ENCODE results near the gene RASGRF2.

- TF ChIP-seq CTCF (IDR thresholded peaks at IDR 0.05) (no peak), POLR2A (IDR thresholded peaks at IDR 0.05) (no peak)
Measured at GRCh38 chr5:81169924-81170323, 209.8 kb downstream of the RASGRF2 start.
